IPS-18c (cell line): ENCODE measurements around the gene HAO1.

Experiments used
- H3K4me3 ChIP-seq: 2 replicates; pipeline ENCODE4 v1.7.0; 2013; ENCODE audit warnings: low read depth, mild to moderate bottlenecking, low read length, moderate library complexity; ENCODE audit not compliant: insufficient read depth
- H3K9me3 ChIP-seq: one replicate; pipeline ENCODE4 v1.6.1; 2013; ENCODE audit warnings: mild to moderate bottlenecking, low read length, moderate library complexity; ENCODE audit not compliant: control insufficient read depth, insufficient read depth

The HAO1 gene

GRCh38 chr20:7883741-7884140, 56.5 kb downstream of the HAO1 start:
- Histone ChIP-seq H3K9me3 (no peaks in the 10 kb centered on the region), H3K4me3 (no peak overlapping the region)

DNA sequence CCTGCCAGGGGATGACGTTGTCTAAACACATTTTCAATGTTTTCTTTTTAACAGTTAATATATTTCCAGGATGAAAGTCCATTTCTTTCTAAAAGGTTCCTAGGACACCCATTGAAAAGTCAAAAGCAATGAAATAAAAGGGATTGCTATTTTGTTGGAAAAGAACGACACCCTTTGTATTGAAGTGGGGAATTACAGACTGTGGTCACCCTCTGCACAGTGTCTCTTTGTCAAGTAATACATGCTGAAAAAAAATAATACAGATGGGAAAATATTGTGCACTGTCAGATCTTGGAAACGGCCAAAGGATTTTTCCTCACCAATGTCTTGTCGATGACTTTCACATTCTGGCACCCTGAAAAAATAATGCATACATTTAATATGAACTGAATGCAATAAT, 56.9 kb downstream of the HAO1 start:
- H3K9me3 ChIP-seq = no peaks in the 10 kb centered on the region
- H3K4me3 ChIP-seq = no peak overlapping the region

- no peak overlapping the region for H3K4me3 ChIP-seq
- H3K9me3 ChIP-seq = no peaks in the 10 kb centered on the region
Observed at GRCh38 chr20:7882076-7882475, 58.2 kb downstream of the HAO1 start.

DNA sequence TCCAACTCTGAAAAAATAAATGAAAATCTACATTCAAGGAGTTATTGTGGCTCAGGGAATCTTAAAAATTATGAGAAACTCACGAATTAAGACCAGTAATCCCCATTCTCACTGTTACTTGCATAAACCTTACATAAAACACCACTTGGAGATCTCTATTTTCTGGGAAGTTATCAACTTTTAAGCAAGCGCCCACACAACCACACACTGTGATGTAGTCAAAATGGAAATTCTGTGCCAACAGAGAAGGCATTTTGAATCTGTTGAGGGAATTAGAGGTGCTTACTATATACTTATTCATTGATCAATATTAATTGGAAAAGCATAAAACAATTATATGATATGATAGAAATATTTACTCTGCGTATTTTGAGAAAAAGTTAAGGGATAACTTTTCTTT, 58.7 kb downstream of the HAO1 start:
- no peak overlapping the region for H3K4me3 ChIP-seq
- no peaks in the 10 kb centered on the region for H3K9me3 ChIP-seq

DNA sequence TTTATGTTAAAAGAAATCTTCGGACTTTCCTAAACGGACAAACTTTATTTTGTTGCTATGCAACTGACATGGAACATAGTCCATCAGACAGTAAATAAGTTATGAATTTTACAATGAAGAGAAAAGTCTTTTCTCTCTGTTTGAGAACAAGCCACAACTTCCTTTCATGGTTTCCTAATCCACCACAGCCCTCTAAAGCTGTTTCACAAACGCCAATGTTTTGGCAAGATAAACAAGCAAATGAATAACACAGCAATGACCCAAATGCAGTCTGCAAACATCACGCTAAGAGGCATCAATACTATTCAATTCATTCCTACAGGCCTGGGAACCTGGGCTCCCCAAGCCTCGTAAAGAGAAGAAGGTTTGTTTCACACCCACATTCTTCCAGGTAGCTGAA, 60.4 kb downstream of the HAO1 start:
- H3K4me3 ChIP-seq = no peak overlapping the region
- H3K9me3 ChIP-seq = no peaks in the 10 kb centered on the region

DNA sequence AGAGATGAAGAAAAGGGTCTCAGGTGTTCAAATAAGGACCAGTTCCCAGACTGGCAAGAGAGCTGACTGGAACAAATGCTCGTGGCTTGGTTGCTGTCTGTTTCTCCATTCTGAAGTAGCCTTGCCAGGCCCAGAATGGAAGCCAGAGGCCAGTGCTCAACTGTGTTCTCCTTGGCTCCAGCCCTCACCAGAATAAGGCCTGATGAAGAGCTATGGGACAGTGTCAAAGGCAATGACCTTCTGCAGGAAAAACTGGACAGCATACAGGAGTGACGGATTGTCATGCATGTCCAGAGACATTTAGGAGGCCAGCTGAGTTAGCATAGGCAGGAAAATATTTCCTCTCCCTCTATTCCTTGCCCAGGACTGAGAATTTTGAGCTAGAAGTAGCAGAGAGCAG, 72.2 kb downstream of the HAO1 start:
- no peak overlapping the region for H3K4me3 ChIP-seq
- H3K9me3 ChIP-seq = no peaks in the 10 kb centered on the region

DNA sequence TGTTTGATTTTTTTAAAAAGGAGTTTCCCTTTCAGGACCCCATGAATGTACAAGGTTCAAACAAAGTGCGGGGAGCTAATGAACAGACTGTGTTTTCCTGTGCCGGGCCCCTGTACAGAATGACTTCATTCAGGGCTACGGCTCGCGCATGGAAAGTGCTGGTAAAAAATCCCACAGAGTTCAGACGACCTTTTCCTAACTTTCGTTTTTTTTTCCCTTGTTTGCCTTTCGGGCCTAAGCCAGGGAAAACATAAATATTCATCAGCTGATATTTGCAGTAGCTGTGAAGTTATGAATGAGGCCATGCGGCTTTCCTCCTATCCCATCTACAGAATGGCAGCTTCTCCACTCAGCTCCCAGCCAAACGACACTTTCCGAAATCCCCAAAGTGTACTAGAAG, 74.0 kb downstream of the HAO1 start:
- H3K9me3 ChIP-seq = no peaks in the 10 kb centered on the region

GRCh38 chr20:7859356-7859802, 80.9 kb downstream of the HAO1 start:
- Histone ChIP-seq H3K9me3 (no peaks in the 10 kb centered on the region), H3K4me3 (no peak overlapping the region)

More for the DNA sequence above, 74.0 kb downstream of the HAO1 start:
- H3K4me3 ChIP-seq = no peak overlapping the region

DNA sequence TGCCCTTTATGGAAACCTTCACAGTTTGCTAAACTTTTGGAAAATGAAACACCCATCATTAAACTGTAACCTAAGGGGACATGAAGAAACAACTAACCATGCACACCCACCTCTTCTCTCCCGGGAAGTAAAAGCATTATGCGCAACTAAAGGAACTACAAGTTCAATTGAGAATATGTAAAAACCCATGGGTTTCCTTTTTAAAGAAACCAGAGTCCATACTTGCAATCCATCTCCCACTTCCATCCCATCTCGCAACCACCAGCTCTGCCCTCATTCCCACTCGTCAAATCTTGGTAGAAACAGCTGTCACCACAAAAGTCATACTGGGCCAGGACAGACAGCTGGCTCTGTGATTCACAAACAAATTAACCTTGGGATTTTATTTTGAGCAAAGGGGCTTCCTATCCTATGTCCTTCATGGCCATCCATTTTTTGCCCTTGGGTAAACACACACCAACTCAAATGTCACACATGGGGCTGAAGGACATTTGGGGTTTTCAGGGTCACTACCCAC, 81.5 kb downstream of the HAO1 start:
- no peaks in the 10 kb centered on the region for H3K9me3 ChIP-seq
- H3K4me3 ChIP-seq = no peak overlapping the region

DNA sequence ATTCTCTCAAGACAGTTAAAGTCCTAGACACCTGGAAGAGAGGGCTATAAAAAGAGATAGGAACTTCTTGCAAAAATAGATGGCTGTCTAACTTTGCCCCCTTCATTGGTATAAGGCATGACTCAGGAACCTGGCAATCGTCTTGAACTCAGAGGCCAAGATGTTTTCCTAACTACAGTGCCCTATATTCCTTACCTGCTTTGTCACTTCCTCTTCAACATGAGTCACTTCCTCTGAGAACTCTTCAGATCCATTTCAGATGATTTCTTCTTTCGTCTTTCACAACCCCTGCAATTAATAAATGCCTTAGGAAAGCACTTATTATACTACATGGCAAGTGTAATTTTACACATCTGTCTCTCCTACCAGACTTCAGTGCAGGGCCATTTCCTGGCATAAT, 83.5 kb downstream of the HAO1 start:
- H3K9me3 ChIP-seq = no peaks in the 10 kb centered on the region
- H3K4me3 ChIP-seq = no peak overlapping the region

- Histone ChIP-seq H3K9me3 (no peaks in the 10 kb centered on the region), H3K4me3 (no peak overlapping the region)
Observed at GRCh38 chr20:7855545-7855944, 84.7 kb downstream of the HAO1 start.

GRCh38 chr20:7853493-7853892, 86.8 kb downstream of the HAO1 start:
- H3K4me3 ChIP-seq = no peak overlapping the region
- H3K9me3 ChIP-seq = no peaks in the 10 kb centered on the region

DNA sequence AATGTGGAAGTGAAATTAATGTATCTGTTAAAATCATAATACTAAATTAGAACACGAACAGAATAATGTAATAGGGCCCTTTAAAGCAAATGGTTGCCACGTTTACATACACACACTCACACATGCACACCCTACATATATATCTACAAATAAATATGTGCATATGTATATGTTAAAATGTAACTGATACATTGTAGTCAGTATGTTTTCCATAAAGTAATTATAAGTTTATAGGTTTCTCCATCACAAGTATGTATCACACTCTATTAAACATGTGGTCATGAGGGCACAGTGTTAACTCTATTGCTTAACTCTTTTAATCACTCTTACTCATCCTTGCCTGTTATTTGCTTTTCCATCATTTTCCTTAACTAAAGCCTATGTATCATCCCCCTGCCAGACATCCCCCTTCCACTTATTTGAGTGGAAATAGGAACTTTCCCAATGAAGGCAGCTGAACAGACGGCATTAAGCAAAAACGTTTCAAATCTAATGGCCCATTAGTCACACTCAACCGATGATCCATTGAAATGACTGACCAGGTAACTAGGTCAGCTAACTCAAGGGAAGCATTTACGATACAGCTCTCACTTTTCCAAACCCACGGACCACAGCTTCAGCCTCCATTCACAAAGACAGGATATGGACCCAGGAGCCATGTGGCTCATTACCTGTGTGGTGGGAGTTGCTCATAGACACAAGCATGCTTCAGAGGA, 89.3 kb downstream of the HAO1 start:
- H3K4me3 ChIP-seq = no peak overlapping the region
- no peaks in the 10 kb centered on the region for H3K9me3 ChIP-seq

- Histone ChIP-seq H3K9me3 (no peaks in the 10 kb centered on the region), H3K4me3 (no peak overlapping the region; the same call in 1 of the 2 replicates)
Observed at GRCh38 chr20:7849675-7850074, 90.6 kb downstream of the HAO1 start.

GRCh38 chr20:7848351-7848750, 91.9 kb downstream of the HAO1 start:
- Histone ChIP-seq H3K4me3 (no peak overlapping the region), H3K9me3 (no peaks in the 10 kb centered on the region)

DNA sequence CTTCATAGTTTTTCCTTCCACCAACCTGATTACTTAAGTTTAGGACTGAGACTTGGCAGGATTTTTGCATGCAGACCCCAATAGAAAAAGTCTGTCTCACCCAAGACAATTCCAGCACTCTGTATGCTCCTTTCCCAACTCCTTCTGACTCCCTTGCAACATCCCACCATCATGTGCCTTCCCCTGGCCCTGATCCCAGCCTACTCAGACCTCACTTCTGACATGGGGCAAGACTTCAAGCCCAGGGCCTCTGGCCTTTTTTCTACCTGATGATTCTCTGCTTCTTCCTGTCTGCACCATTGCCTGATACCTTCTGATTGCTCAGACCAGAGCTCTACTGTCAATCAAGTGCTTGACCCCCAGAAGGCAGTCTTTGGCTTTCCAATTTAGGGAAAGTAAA, 96.6 kb downstream of the HAO1 start:
- no peak overlapping the region for H3K4me3 ChIP-seq
- no peaks in the 10 kb centered on the region for H3K9me3 ChIP-seq

DNA sequence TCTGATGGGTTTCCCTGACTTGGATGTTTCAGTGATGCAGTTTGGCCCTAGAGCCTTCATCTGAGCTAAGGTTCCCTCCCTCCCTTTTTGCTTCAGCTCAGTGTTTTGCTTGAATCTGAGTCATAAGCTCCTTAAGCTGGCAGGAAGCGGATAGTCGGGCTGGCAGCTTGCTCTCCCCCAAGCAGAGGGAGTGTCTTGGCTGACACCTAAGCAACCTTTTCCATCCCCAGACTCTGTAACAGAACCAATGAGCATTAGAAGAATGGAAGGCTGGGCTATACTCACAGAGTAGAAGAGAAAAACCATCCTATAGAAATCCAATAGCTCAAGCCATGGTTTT, 98.3 kb downstream of the HAO1 start:
- no peak overlapping the region for H3K4me3 ChIP-seq
- H3K9me3 ChIP-seq = no peaks in the 10 kb centered on the region

DNA sequence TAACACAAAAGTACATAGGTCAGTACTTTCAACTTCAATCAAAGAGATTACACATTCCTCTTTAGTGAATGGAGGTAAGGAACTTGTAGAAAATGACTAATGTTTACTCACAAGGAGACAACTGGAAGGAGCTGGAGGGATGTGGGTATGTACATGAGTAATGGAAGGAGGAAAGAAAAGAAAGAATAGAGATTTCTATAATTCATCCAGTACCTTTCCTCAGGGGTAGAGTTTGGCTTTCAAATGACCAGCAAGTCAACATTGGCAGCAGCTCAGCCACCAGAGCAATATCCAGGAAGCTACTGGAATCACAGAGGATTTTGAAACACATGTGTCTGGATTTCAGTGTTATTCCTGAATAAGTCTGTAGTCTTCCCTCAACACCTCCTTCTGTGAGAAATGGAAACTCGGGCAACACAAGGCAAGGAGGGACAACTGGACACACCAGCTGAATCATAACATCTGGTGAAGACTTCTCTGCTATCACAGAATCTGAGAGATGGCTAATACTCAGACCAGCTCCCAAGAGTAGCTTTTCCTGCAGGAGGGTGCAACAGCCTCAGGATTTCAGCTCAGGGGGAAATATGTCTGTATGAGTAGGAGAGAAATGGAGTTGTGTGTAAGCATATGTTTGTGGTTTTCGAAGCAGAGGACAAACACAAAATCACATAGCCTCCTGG, 98.8 kb downstream of the HAO1 start:
- Histone ChIP-seq H3K4me3 (no peak overlapping the region), H3K9me3 (no peaks in the 10 kb centered on the region)
